HG03097 (cell line): ENCODE data around the gene ZNF324B.
"Not testable (repeated sequence)": the region's sequence is repeated elsewhere in the genome, so short reads cannot be mapped to it uniquely, and the experiment has no call there.

Source experiments
- ATAC-seq: cut with Tn5 transposase; IDR thresholded peaks from one replicate; pipeline ENCODE4 v1.9.1; 2021; ENCODE audit not compliant: unreplicated experiment, low FRiP score

ZNF324B gene

GRCh38 chr19:58451358-58452101 is at the start of gene ZNF324B:
TSS of gene ZNF324B (plus strand) at chr19:58451622. CDS start at chr19:58453702, 2,080 bp downstream.
- ATAC-seq = peak; percentile 94

- no peak for ATAC-seq
Measured at GRCh38 chr19:58401840-58402421, 49.5 kb upstream of the ZNF324B start.

- not testable (repeated sequence) for ATAC-seq
Measured at GRCh38 chr19:58403920-58404478, 47.4 kb upstream of the ZNF324B start.

GRCh38 chr19:58406818-58407657 is 44.4 kb upstream of the ZNF324B start:
- ATAC-seq = no peak

- no peak for ATAC-seq
Measured at GRCh38 chr19:58407658-58408151, 43.7 kb upstream of the ZNF324B start.

- ATAC-seq = peak; percentile 87
Measured at GRCh38 chr19:58408152-58409009, 43.0 kb upstream of the ZNF324B start, which contains the start of gene ZNF584. TSS of gene ZNF584 (plus strand) at chr19:58408649. CDS start at chr19:58409148, 499 bp downstream.

GRCh38 chr19:58409010-58409790 is 42.2 kb upstream of the ZNF324B start:
- peak; percentile 26 for ATAC-seq

GRCh38 chr19:58416604-58417003 is 34.8 kb upstream of the ZNF324B start:
- no peak for ATAC-seq

GRCh38 chr19:58417071-58417470 is 34.4 kb upstream of the ZNF324B start:
- ATAC-seq = no peak

GRCh38 chr19:58428617-58429016 is 22.8 kb upstream of the ZNF324B start:
- no peak for ATAC-seq

GRCh38 chr19:58429745-58430144 is 21.7 kb upstream of the ZNF324B start:
- ATAC-seq = no peak

- no peak for ATAC-seq
Measured at GRCh38 chr19:58434217-58434616, 17.2 kb upstream of the ZNF324B start.

- peak; percentile 95 for ATAC-seq
Measured at GRCh38 chr19:58439576-58440554, 11.6 kb upstream of the ZNF324B start, which contains the start of gene ZNF132. TSS of gene ZNF132 (minus strand) at chr19:58440153. CDS start at chr19:58439821, 332 bp downstream.

- ATAC-seq = no peak
Measured at GRCh38 chr19:58440556-58440955, 10.9 kb upstream of the ZNF324B start.

GRCh38 chr19:58442986-58443385 is 8.4 kb upstream of the ZNF324B start:
- ATAC-seq = not testable (repeated sequence)

- ATAC-seq = not testable (repeated sequence)
Measured at GRCh38 chr19:58448860-58449259, 2.6 kb upstream of the ZNF324B start.

- ATAC-seq = not testable (repeated sequence)
Measured at GRCh38 chr19:58449980-58450379, 1.4 kb upstream of the ZNF324B start.
